ENCODE results near the gene HRK.

HRK gene

GRCh38 chr12:116898669-116899068 lies 17.4 kb upstream of the HRK start:
- Histone ChIP-seq H3K4me1 (ENCODE audit: low read length) (no peaks in the 10 kb centered on the region), H3K4me3 (ENCODE audit: low read length) (no peak overlapping the region), H3K27me3 (ENCODE audit: low read depth, low read length) (peaks cover 26% of the 10 kb centered on the region), H3K79me2 (ENCODE audit: low read length) (no peaks in the 10 kb centered on the region), H3K9me3 (ENCODE audit: insufficient read depth, low read length) (no peaks in the 10 kb centered on the region; the same call in 1 of the 2 replicates), H2AFZ (ENCODE audit: low read depth, low read length) (no peak overlapping the region; the same call in 1 of the 2 replicates), H4K20me1 (ENCODE audit: insufficient read depth, low read length) (no peaks in the 10 kb centered on the region), H3K36me3 (replicated peaks; ENCODE audit: low read depth, low read length) (no peaks in the 10 kb centered on the region), H3K9ac (ENCODE audit: low read length) (no peak overlapping the region), H3K4me2 (ENCODE audit: low read length) (no peak overlapping the region), H3K27ac (ENCODE audit: low read length) (no peak overlapping the region)
- TF ChIP-seq EZH2phosphoT487 (IDR thresholded peaks at IDR 0.05; ENCODE audit: low read depth), result no peak
- TF ChIP-seq CTCF (IDR thresholded peaks at IDR 0.05; ENCODE audit: low read depth, low read length), result no peak

- peaks cover 26% of the 10 kb centered on the region for H3K27me3 ChIP-seq (ENCODE audit: low read depth, low read length)
- H3K4me1 ChIP-seq (ENCODE audit: low read length), result no peaks in the 10 kb centered on the region
- no peak overlapping the region for H3K4me3 ChIP-seq (ENCODE audit: low read length)
- H3K79me2 ChIP-seq (ENCODE audit: low read length), result no peaks in the 10 kb centered on the region
- no peak overlapping the region for H3K9ac ChIP-seq (ENCODE audit: low read length)
- H3K27ac ChIP-seq (ENCODE audit: low read length), result no peak overlapping the region
- no peak overlapping the region for H2AFZ ChIP-seq (ENCODE audit: low read depth, low read length)
- TF ChIP-seq CTCF (IDR thresholded peaks at IDR 0.05; ENCODE audit: low read depth, low read length) (no peak), EZH2phosphoT487 (IDR thresholded peaks at IDR 0.05; ENCODE audit: low read depth) (no peak)
- H3K9me3 ChIP-seq (ENCODE audit: insufficient read depth, low read length), result no peaks in the 10 kb centered on the region; the same call in 1 of the 2 replicates
- no peaks in the 10 kb centered on the region for H4K20me1 ChIP-seq (ENCODE audit: insufficient read depth, low read length)
- H3K4me2 ChIP-seq (ENCODE audit: low read length), result no peak overlapping the region
- no peaks in the 10 kb centered on the region for H3K36me3 ChIP-seq (replicated peaks; ENCODE audit: low read depth, low read length)
Observed at GRCh38 chr12:116897476-116897875, 16.2 kb upstream of the HRK start.

- no peak for TF ChIP-seq CTCF (IDR thresholded peaks at IDR 0.05; ENCODE audit: low read depth, low read length)
- no peak for TF ChIP-seq EZH2phosphoT487 (IDR thresholded peaks at IDR 0.05; ENCODE audit: low read depth)
- no peak overlapping the region for H3K9ac ChIP-seq (ENCODE audit: low read length)
- peaks cover 22% of the 10 kb centered on the region for H3K27me3 ChIP-seq (ENCODE audit: low read depth, low read length)
- no peaks in the 10 kb centered on the region for H4K20me1 ChIP-seq (ENCODE audit: insufficient read depth, low read length)
- H3K36me3 ChIP-seq (replicated peaks; ENCODE audit: low read depth, low read length), result no peaks in the 10 kb centered on the region
- no peak overlapping the region for H2AFZ ChIP-seq (ENCODE audit: low read depth, low read length)
- H3K27ac ChIP-seq (ENCODE audit: low read length), result no peak overlapping the region
- no peaks in the 10 kb centered on the region for H3K79me2 ChIP-seq (ENCODE audit: low read length)
- H3K4me1 ChIP-seq (ENCODE audit: low read length), result no peaks in the 10 kb centered on the region
- H3K4me3 ChIP-seq (ENCODE audit: low read length), result no peak overlapping the region
- H3K9me3 ChIP-seq (ENCODE audit: insufficient read depth, low read length), result no peaks in the 10 kb centered on the region; the same call in 1 of the 2 replicates
- H3K4me2 ChIP-seq (ENCODE audit: low read length), result no peak overlapping the region
Observed at GRCh38 chr12:116896411-116896924, 15.2 kb upstream of the HRK start.

- Histone ChIP-seq H3K4me2 (ENCODE audit: low read length) (no peak overlapping the region), H3K4me1 (ENCODE audit: low read length) (no peaks in the 10 kb centered on the region), H2AFZ (ENCODE audit: low read depth, low read length) (no peak overlapping the region), H3K9me3 (ENCODE audit: insufficient read depth, low read length) (no peaks in the 10 kb centered on the region; the same call in 1 of the 2 replicates), H3K9ac (ENCODE audit: low read length) (no peak overlapping the region), H3K36me3 (replicated peaks; ENCODE audit: low read depth, low read length) (no peaks in the 10 kb centered on the region), H3K27ac (ENCODE audit: low read length) (no peak overlapping the region), H3K4me3 (ENCODE audit: low read length) (no peak overlapping the region), H3K79me2 (ENCODE audit: low read length) (no peaks in the 10 kb centered on the region), H3K27me3 (ENCODE audit: low read depth, low read length) (peaks cover 20% of the 10 kb centered on the region), H4K20me1 (ENCODE audit: insufficient read depth, low read length) (no peaks in the 10 kb centered on the region)
- no peak for TF ChIP-seq CTCF (IDR thresholded peaks at IDR 0.05; ENCODE audit: low read depth, low read length)
- TF ChIP-seq EZH2phosphoT487 (IDR thresholded peaks at IDR 0.05; ENCODE audit: low read depth), result no peak
Observed at GRCh38 chr12:116894913-116895312, 13.7 kb upstream of the HRK start.
